COLO668 (cell line): Measurements from ENCODE around the gene VDR.

Experiments
- DNase-seq: peaks from one replicate; lab custom pipeline; 2025; ENCODE audit not compliant: unreplicated experiment; lab: John Stamatoyannopoulos, UW

The VDR gene

GRCh38 chr12:47904713-47905709 lies at the start of gene VDR:
Gene VDR, minus strand, starts transcription at chr12:47904994. Its CDS starts 25,881 bp downstream, at chr12:47879113.
- DNase-seq: peak; percentile 60

- DNase-seq: no peak
Observed at GRCh38 chr12:47954058-47954457, 49.3 kb upstream of the VDR start.

DNA sequence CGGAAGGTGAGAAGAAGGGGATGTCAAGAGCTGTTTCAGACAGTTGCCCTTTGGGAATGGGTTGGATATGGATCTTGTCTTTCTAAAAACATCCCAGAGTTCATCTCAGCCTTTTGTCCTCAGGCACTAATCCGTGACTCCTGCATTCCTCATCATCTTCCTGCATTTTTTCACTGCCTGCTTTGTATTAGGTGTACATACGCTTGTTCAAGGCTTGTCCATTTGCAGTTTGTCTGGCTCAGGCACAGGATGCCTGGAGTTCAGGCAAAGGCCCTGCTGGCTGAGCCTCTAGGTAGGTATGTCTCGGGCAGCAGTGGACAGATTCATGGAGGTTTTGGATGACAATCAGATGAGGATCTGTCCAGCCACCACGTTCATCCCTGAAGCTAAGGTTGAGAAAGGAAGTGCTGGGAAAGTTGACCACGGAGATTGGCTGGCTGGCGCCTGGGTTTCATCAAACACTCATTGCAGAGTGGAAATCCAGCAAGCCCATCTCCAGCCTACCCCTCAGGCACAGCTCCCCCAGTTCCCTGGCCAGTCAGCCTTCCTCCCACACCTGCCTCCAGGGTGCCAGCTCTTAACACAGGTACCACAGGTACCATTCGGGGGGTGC lies 46.2 kb upstream of the VDR start:
- DNase-seq: no peak

GRCh38 chr12:47949441-47950341 lies 44.9 kb upstream of the VDR start:
- DNase-seq: peak; percentile 41

DNA sequence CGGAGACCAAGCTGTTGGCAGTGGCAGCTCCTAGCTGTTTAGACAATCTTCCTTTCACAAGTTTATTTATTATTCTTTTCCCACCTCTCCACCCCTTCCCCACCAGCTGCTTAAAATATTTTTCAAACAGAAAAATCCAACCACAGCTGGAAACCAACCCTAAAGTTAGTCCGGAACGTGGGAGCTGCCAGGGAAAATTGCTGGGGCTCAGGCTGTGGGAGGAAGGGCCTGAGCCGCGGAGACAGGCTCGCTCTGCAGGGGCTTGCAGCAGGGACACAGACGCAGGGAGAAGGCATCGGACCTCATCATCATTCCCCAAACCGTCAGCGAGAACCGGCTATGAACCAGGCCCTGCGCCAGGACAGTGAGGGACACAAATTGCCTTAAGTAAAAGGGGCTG lies 42.5 kb upstream of the VDR start:
- DNase-seq: no peak

DNA sequence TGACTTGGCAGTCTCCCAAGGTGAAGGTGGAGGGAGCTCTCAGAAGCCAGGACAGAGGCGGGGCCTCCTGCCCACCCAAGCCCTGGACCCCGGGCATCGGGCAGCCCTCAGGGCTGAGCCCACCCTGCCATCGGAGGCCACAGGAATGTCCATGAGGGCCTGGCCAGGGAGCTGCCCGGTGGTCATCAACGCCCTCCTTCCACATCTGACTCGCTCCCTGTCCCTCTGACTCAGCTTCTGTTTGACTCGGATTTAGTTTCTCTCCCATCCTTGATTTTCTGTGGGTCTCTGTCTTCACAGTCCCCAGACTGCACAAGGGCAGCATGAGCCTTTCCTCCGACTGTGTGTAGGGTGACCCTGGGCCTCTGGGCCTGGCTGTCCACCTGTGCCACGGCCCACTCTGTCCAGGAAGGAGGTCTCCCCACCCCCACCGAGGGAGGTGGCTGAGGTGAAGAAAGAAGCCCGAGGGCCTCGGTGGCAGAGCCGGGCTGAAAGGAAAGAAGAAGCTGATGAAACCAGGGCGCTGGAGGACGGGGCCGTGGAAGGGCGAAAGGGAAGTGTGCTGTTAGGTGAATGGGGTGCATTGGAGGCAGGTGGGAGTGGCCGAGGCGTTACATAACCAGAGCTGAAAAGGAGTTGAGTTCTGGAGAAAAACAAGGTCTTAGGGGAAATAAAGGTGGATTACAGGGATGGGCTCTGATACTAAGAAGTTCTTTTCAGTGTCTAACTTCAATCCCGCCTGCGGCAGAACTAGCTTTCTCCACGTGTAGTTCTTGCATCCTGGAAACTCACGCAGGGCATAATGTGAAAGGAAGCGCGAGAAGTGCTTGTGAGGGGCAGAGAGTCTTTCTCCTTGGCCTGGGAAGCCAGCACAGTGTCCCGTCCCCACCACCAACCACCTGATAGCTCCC lies 41.9 kb upstream of the VDR start:
- DNase-seq: no peak

- DNase-seq: no peak
Observed at GRCh38 chr12:47945341-47945728, 40.5 kb upstream of the VDR start.

GRCh38 chr12:47944685-47945340 lies 40.0 kb upstream of the VDR start:
- no peak for DNase-seq

GRCh38 chr12:47943623-47944340 lies 39.0 kb upstream of the VDR start:
- no peak for DNase-seq

- DNase-seq: no peak
Observed at GRCh38 chr12:47942614-47943225, 37.9 kb upstream of the VDR start.

GRCh38 chr12:47941871-47942613 lies 37.2 kb upstream of the VDR start:
- DNase-seq: peak; percentile 26

GRCh38 chr12:47941475-47941780 lies 36.6 kb upstream of the VDR start:
- DNase-seq: no peak

DNA sequence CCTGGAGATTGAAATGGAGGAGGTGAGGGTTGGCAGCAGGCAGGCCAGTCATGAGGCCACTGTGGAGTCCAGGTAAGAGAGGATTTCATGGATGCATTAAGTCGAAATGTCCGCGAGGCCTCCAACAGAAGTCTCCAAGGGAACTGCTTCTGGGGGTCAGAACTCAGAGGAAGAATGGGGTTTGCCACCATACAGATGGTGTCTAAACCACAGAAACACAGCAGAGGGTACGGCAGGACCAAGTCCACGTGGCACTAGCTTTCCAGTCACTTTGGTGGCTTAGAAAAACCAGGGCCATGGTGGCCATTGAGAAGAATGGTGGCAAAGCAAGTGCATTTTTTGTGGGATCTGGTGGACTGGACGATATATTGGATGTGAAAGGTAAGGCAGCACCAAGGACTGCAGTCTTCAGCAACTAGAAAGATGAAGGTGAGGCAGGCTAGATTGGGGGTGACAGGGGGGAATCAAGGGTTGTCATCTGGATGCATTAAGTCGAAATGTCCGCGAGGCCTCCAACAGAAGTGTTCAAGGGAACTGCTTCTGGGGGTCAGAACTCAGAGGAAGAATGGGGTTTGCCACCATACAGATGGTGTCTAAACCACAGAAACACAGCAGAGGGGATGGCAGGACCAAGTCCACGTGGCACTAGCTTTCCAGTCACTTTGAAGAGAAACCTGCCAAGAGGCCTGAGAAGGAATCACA lies 36.1 kb upstream of the VDR start:
- no peak for DNase-seq

- peak; percentile 1 for DNase-seq
Observed at GRCh38 chr12:47939009-47939601, 34.3 kb upstream of the VDR start.

DNA sequence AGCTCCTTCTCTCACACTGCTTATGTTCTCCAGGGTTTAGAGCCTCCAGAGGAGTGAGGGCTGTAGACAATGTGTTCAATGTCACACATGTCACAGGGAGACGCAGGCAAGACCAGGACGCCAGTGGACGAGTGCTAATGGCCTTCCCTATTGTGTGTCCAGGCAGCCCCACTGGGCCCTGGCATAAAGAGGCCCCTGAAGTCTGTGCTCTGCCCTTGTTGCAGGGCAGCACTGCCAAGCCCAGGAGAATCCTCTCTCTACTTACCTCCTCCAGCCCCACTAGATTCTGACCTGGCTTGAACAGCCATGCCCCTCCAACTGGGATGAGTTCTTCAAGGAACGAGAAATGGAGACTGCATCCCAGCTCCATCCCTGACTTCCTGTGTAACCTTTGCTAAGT lies 33.8 kb upstream of the VDR start:
- no peak for DNase-seq

- DNase-seq: no peak
Observed at GRCh38 chr12:47938093-47938492, 33.3 kb upstream of the VDR start.

- no peak for DNase-seq
Observed at GRCh38 chr12:47935184-47935583, 30.4 kb upstream of the VDR start.
